ENCODE data around the gene SMARCA2.
A peak's percentile ranks its signal among the peaks of the same experiment; 100 is the strongest.

Gene SMARCA2

DNA sequence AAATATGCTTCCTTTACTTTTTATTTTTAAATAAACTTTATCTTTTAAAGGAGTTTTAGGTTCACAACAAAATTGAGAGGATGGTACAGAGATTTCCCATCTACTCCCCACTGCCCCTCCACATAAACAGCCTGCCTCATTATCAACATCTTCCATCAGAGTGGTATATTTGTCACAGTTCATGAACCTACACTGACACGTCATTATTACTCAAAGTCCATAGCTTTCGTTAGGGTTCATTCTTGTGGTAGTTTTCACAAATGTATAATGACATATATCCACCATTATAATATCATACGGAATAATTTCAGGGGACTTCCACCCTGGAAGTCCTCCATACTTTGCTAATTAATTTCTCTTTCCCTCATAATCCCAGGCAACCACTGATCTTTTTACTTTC, 204.9 kb downstream of the SMARCA2 start:
- no peak for DNase-seq

DNA sequence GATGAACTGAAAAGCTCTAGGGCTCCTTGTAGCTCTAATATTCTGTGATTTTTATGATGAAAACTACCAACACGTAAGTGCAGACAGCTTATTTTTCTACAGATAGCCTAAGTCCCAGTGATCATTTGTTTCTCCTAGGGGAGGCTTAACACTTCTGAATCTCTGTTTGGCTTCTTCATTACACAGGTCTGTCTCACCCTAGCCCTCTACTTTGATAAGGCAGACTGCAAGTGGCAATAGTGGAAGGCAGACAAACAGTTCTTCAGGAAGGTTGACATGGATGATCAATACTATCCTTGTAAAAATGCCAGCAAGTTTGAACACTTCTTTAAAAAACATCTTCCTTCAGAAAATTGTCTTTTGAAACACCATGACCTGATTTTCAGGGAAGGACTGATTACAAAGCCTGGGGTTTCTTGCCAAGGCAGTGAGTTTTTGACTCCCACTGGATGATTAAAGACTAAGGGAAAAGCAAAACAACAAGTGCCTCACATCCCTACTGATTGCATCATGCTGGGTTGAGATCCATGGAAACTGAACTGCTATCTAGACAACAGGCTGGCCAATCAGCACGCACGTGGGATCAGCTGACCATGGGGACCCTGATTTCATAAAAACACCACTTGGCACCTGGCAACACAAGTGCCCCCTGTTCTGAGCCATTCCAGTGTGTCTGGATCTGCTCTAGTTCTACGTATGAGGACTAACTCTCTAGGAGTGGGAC, 212.2 kb downstream of the SMARCA2 start:
- DNase-seq: no peak

DNA sequence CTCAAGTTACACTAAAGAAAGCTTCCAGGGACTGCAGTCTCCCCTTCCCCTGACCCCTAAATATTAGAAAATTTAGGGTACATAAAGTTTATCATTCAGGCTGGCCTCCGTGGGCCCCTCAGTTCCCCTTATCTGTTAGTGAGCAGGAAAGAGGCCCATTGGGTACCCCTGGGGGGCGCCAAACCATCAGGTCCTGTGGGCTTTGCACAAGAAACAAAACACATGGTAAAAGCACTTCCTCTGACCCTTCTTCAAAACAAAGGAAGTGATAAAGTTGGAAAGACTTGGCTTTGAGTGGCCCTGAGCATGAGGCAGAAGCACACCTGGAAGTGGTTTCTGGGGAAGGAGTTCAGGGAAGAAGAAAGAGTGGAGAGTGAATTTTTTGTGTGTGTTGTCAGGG, 213.0 kb downstream of the SMARCA2 start:
- peak; percentile 3 for DNase-seq

DNA sequence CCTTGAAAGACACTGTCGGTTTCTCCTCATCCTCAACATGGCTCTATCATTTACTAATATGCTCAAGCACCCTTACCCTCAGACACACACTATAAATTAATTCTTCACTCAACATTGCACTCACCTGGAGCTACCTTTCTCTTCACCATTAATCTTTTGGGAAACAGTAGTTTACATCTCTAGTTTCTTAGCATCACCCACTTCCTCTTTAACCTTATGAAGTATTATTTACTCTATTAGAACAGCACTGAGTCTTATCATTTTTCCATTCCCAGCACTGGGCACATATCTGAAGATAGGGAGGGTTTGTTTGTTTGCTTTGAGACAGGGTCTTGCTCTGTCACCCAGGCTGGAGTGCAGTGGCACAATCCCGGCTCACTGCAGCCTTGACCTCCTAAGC, 213.5 kb downstream of the SMARCA2 start:
- no peak for DNase-seq

DNA sequence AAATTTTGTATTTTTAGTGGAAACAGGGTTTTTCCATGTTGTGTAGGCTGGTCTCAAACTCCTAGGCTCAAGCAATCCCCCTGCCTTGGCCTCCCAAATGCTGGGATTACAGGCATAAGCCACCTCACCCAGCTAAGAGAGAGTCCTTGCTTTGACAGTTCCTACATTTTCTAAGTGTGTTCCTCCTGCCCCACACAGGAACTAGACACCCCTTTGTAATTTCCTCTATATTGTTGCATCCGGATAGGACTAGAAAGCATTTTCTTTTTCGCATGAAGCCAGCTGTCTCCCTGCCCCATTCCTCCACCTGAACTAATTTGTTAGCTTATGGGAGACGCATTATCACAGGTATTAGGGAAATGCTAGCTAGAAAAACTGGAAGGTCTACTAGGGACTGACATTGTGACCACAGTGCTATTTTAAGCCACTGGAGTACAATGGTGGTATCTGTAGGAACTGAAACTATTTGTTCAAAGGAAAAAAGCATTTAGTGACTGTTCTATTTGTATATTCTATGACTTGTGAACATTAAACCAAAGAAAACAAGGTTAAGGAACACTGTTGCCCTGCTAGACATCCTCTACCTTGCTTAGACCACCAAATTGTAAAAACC, 214.1 kb downstream of the SMARCA2 start:
- no peak for DNase-seq

DNA sequence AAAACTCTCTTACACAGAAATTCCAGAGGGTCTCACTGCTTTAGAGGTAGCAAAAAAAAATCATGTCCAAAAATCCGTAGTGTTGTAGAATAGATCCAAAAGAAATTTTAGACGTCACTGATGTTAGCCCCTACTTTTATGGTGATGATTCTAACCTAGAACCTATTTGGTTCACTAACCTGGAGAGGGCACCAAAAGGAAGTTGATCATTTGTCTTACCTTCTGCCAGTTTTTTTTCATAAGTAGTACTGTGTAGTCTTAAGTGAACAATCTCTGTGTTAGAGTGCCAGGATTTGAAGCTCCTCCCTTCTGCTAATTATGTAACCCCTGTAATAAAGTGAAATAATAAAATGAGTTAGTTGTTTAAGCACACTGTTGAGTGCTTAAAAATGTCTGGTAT, 215.2 kb downstream of the SMARCA2 start:
- DNase-seq: no peak

DNA sequence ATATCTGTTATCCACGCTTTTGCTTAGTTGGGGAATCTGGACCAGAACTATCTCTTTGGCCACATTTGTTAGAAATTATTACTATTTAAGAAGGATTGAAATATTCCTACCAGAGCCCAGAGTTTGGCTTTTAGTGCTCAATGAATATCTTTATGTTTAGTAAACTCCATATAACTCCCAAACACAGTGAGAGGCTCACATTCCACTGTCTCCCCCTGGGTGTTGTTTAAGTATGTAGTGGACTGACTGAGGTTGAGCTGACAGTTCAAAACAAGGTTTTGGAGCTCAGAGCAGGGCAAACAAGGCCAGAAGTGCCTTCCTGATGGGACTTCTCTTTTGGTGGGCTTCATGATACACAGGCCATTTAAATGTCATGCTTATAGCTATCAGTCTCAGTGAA, 216.0 kb downstream of the SMARCA2 start:
- DNase-seq: no peak

DNA sequence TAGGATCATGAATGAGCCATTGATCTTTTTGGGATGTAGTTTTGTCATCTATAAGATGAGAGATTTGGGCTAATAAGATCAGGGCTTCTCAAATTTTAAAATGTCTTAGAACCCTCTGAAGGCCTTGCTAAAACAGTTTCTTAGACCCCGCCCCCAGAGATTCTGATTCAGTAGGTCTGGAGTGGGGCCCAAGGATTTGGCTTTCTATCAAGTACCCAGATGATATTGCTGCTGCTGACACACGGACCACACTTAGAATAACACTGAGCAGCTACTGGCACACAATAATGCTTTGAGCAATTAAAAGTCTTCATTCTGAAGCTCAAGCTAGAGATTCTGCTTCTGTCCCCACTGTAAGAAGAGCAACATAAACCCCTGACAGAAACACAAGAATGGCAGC, 216.7 kb downstream of the SMARCA2 start:
- DNase-seq: no peak

DNA sequence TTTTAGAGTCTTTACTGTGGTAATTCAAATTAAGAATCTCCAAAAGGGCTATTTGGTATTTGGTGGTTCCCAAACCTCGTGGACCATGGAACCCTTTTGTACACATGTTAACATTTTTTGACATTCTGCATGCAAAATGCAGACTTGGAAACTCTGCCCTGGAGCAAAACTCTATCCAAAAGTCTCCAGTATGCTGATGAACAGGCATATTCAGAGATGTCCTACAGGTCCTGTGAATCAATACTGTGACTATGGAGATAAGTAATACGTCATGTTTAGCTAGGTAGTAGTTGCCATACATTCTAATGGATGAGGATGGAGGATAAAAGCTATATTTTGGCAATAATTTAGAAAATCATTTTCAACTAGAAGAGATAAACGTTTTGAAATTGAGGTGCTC, 218.1 kb downstream of the SMARCA2 start:
- DNase-seq: no peak

DNA sequence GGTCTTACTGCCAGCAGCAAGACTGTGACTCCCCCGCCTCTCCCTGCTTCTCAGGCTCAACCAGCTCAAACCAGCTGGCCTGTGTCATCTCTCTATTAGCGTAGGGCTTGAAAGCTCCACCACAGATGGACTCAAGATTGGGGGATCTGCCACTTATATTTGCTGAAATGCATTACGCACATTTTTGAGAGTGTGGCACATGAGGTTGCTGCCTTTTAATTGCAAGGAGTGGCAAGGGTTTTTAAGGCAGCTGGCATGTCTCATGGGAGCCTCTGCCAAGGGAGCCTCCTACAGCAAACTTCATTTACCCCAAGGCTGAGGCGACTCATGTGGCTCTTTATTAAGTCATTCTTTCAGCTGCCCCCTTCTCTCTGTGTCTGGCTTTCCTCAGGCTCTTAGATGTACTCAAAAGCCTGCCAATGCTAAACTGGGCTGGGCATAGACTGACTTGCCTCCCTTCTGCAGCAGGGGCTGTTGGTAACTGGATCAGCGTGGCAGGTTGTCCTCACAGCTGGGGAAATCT, 219.3 kb downstream of the SMARCA2 start:
- no peak for DNase-seq

DNA sequence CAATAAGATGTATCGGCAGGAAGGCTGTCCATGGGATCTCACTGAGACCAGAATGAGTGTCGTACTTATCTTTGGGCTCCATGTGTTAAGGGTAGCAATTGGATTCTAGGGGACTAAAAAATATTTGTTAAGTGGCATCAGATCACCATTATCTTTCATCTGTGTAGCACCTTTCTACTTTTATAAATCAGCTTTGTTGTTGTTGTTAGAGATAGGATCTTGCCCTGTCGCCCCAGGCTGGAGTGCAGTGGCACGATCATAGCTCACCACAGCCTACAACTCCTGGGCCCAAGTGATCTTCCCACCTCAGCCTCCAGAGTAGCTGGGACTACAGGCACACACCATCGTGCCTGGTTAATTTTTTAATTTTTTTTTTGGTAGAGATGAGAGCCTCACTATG, 220.5 kb downstream of the SMARCA2 start:
- no peak for DNase-seq

DNA sequence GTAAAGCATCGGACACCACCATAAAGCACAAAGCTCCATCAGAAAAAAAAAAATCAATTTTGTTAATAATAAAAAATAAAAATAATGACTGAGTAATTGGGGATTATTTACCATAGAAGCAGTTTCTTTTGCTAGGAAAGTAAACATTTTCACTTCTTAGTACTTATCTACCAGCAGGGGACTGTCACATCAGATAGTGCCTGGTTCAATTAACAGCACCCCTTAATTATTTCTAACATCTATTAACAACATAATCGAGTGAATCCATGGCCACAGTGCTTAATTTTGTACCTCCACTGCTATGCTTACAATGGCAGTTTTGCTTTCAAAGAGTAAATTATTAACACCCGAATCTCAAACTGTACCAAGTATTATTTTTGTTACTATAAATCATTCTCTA, 221.7 kb downstream of the SMARCA2 start:
- DNase-seq: no peak

DNA sequence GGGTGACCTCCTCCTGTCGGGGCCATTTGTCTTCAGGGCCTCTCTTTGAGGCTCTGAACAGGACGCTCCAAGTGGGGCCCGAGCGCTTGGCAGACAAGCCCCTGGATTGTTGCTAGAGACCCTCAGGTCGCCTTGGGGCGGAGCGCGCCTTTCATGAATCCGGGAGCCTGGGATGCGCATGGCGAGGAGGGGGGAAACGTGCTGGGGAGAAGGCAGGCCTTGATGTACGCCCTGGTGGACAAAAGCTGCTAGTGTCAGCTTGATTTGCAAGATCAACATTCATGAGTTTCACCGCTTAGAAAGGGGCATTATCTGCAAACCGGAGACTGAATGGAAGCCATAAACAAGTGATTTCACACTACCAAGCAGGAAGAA, 226.3 kb downstream of the SMARCA2 start:
- no peak for DNase-seq

DNA sequence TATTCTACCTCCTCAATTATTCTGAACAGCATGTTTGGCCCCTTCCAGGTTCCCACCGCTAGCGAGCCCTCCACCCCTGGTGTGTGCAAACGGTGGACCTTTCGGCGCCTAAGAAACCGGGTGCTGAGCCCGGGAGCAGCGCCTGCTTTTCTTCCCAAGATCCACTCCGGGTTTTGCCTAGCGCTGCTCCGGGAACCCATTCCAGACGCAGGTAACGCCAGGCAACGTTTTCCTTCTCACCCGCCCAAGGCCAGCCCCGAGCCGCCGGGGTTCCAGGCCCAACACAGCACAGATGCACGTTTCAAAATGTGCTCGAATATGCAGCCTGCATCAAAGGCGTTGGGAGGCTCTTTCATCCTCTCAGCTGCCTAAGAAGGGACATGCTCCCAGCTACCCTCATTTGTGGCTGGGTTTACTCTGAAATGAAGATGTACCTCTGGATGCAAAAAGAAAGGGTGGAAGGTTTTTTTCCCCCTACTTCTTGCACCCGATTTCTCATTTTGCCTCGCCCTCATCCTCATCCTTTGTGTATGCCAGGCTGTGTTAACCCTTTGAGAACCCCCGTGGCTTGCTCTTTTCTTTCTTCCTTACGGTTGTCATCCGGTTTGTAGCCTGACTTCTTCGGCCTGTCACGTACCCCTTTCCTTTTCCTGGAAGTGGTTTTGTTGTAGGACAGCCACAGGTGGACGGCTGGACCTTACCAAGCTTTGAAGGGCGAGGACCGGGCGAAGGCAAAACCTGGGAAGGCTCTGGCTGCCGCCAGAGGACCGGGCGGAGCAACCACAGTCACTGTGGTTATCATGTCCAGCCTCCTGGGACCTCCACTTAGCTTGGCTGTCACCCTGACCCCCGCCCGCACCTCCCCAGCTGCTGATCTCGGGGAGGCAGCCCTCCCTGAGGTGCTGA, 226.9 kb downstream of the SMARCA2 start:
- peak; percentile 52 for DNase-seq

DNA sequence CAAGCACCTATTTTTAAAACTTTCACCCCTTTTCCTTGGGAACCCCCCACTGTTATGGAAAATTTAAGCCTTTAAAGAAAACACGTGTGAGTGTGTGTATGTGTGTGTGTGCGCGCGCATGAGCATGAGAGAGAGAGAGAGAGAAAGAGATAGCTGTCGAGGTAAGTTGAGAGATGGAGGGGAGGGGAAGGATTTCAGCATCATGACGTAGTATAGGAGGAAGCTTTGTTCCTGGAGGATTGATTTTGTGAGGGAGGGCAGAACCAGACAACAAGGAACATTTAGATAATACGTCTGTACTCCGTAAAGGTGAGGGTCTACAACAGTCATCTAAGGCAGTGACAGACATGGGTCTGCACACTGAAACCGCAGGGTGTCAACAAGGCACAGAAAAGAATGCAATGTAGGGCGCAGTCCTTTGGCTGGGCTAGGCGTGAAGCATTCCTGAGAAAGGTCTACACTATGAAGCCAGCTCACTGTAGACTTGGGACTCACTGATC, 227.7 kb downstream of the SMARCA2 start:
- no peak for DNase-seq
